ENCODE data around the gene BOC.

The BOC gene

DNA sequence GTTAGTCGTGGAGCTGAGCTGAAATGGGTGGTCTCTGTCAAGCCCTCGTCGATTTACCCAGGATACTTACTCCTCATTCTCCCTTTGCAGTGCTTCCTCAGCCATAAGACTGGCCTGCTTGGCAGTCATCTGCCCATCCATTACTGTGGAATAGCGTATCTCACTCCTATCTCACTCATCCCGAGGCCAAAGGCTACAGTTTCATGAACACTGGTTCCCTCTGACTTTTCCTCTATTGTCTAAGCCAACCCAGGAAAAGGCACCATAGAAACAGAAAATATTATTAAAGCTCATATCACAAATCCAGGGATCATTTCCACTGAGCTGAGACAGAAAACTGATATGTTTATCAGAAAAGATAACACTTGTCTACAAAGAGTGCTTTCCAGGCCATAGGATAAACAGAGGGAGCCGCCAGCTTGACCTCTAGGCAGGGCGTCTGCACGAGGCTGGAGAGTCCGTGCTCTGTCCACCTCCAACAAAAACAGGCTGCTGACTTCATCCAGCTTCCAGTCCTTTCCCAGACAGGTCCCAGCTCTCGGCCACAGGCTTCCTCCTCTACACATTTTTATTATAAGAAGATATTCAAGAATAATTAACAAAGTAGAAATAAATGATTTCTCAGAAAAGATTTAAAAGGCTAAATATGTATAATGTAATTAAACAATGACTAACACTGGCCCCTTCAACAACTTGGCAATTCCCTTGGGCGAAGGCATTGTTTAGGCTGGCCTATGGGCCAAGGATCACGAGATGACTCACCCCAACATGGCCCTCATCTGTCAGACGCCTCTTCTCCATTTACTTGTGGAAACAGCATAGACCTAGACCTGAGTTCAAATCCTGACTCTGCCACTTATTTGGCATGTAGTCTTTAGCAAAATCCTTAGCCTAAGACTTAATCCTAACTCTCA, 27.4 kb upstream of the BOC start:
- Histone ChIP-seq H3K27me3 (ENCODE audit: insufficient read depth, poor library complexity, severe bottlenecking) (no peaks in the 10 kb centered on the region), H3K4me3 (replicated peaks; ENCODE audit: insufficient read depth, low read length) (no peak overlapping the region), H3K27ac (replicated peaks) (no peak overlapping the region)
- no peak for DNase-seq (ENCODE audit: low read depth in 1 of 2, low spot score in 1 of 2)
- TF ChIP-seq POLR2AphosphoS5 (IDR thresholded peaks at IDR 0.05; ENCODE audit: low read depth) = no peak
- TF ChIP-seq SPI1 (IDR thresholded peaks at IDR 0.05; ENCODE audit: borderline replicate concordance, low read depth) = no peak
- TF ChIP-seq, protein P1, sequence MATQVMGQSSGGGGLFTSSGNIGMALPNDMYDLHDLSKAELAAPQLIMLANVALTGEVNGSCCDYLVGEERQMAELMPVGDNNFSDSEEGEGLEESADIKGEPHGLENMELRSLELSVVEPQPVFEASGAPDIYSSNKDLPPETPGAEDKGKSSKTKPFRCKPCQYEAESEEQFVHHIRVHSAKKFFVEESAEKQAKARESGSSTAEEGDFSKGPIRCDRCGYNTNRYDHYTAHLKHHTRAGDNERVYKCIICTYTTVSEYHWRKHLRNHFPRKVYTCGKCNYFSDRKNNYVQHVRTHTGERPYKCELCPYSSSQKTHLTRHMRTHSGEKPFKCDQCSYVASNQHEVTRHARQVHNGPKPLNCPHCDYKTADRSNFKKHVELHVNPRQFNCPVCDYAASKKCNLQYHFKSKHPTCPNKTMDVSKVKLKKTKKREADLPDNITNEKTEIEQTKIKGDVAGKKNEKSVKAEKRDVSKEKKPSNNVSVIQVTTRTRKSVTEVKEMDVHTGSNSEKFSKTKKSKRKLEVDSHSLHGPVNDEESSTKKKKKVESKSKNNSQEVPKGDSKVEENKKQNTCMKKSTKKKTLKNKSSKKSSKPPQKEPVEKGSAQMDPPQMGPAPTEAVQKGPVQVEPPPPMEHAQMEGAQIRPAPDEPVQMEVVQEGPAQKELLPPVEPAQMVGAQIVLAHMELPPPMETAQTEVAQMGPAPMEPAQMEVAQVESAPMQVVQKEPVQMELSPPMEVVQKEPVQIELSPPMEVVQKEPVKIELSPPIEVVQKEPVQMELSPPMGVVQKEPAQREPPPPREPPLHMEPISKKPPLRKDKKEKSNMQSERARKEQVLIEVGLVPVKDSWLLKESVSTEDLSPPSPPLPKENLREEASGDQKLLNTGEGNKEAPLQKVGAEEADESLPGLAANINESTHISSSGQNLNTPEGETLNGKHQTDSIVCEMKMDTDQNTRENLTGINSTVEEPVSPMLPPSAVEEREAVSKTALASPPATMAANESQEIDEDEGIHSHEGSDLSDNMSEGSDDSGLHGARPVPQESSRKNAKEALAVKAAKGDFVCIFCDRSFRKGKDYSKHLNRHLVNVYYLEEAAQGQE (IDR thresholded peaks at IDR 0.05; ENCODE audit: insufficient replicate concordance, low read depth) = no peak
- TF ChIP-seq, protein P2, sequence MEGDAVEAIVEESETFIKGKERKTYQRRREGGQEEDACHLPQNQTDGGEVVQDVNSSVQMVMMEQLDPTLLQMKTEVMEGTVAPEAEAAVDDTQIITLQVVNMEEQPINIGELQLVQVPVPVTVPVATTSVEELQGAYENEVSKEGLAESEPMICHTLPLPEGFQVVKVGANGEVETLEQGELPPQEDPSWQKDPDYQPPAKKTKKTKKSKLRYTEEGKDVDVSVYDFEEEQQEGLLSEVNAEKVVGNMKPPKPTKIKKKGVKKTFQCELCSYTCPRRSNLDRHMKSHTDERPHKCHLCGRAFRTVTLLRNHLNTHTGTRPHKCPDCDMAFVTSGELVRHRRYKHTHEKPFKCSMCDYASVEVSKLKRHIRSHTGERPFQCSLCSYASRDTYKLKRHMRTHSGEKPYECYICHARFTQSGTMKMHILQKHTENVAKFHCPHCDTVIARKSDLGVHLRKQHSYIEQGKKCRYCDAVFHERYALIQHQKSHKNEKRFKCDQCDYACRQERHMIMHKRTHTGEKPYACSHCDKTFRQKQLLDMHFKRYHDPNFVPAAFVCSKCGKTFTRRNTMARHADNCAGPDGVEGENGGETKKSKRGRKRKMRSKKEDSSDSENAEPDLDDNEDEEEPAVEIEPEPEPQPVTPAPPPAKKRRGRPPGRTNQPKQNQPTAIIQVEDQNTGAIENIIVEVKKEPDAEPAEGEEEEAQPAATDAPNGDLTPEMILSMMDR (IDR thresholded peaks at IDR 0.05; ENCODE audit: insufficient read depth, low read length) = no peak
- TF ChIP-seq GABPA (IDR thresholded peaks at IDR 0.05; ENCODE audit: low read depth) = no peak

DNA sequence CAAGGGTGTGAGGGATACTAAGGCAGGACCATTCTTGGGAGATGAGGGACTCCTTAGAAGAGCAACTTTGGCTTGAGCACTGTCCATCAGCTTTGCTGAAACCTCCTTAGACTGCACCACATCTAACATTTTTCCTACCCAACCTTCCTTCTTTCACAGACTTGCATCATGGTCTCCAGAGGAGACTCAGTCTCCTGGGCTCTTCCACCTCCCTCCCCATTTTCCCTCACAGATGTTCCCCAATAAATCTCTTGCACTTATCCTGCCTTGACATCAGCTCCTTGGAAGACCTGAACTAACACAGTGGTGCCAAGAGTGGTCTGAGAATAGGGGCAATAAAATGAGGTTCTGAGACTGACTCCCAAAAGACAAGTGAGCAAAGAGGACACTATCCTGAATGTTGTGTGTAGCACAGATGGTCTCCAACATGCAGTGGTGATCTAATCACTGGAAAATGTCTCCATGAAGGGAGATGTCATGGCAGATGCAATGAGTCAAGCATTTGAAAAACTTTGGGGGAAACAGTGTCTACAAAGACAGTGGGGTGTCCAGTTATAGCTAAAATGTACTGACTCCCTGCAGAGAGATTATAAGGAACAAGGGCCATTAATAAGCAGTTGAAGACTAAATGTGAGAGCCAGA, 26.0 kb upstream of the BOC start:
- TF ChIP-seq, protein P2 (IDR thresholded peaks at IDR 0.05; ENCODE audit: insufficient read depth, low read length) = no peak
- TF ChIP-seq, protein P1 (IDR thresholded peaks at IDR 0.05; ENCODE audit: insufficient replicate concordance, low read depth) = no peak
- TF ChIP-seq SPI1 (IDR thresholded peaks at IDR 0.05; ENCODE audit: borderline replicate concordance, low read depth) = no peak
- TF ChIP-seq POLR2AphosphoS5 (IDR thresholded peaks at IDR 0.05; ENCODE audit: low read depth) = no peak
- no peak for TF ChIP-seq GABPA (IDR thresholded peaks at IDR 0.05; ENCODE audit: low read depth)
- Histone ChIP-seq H3K27me3 (ENCODE audit: insufficient read depth, poor library complexity, severe bottlenecking) (no peaks in the 10 kb centered on the region), H3K27ac (replicated peaks) (no peak overlapping the region), H3K4me3 (replicated peaks; ENCODE audit: insufficient read depth, low read length) (no peak overlapping the region)
- no peak for DNase-seq (ENCODE audit: low read depth in 1 of 2, low spot score in 1 of 2)

DNA sequence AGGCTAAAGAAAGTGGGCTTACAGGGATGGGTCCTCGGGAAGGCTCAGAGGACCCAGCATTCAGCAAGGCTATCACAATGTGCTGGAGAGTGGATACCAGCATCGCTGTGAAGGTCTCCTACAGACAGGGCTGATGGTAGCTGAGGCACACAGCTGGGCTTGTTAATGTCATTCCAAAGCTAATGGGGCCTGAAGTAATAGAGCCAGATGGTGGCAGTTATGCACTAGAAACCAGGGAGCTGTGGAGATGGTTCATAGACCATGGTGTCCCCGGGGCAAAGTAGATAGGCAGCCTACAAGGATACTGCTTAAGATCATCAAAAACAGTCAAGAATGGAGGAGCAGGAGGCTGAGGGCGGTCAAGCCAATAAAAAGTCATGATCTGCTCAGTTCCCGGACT, 24.8 kb upstream of the BOC start:
- Histone ChIP-seq H3K27ac (replicated peaks) (no peak overlapping the region), H3K27me3 (ENCODE audit: insufficient read depth, poor library complexity, severe bottlenecking) (no peaks in the 10 kb centered on the region), H3K4me3 (replicated peaks; ENCODE audit: insufficient read depth, low read length) (no peak overlapping the region)
- TF ChIP-seq GABPA (IDR thresholded peaks at IDR 0.05; ENCODE audit: low read depth) = no peak
- TF ChIP-seq POLR2AphosphoS5 (IDR thresholded peaks at IDR 0.05; ENCODE audit: low read depth) = no peak
- TF ChIP-seq, protein P2 (IDR thresholded peaks at IDR 0.05; ENCODE audit: insufficient read depth, low read length) = no peak
- TF ChIP-seq SPI1 (IDR thresholded peaks at IDR 0.05; ENCODE audit: borderline replicate concordance, low read depth) = no peak
- TF ChIP-seq, protein P1 (IDR thresholded peaks at IDR 0.05; ENCODE audit: insufficient replicate concordance, low read depth) = no peak
- DNase-seq (ENCODE audit: low read depth in 1 of 2, low spot score in 1 of 2) = no peak

Data from HL-60 (cell line).